ENCODE results near the gene NLK.
A peak's percentile ranks its signal among the peaks of the same experiment; 100 is the strongest.

The NLK gene

DNA sequence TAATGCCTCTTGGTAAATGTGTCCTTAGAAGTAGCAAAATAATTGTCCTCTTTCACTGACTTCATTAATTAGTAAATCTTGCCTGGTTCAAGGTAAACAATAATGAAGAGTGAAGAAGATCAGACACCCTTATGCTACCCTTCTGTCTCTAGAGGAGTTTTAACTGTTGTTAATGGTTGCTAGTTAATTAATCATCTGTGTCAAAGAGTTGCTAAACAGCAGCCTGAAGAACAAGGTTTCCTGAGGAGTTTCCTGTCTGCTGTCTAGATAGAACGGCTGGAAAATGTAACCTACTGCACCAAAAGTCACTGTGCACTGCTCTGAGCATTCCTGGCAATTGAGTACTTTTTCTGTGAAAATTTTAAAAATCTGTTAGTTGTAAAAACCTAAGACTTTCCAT, 131.3 kb downstream of the NLK start:
- no peak for DNase-seq (ENCODE audit: low spot score)
- in situ Hi-C loops (cut with MboI; ENCODE audit: low pct_unique_long_range_greater_than_20kb, low sequenced_read_pairs, unreplicated experiment), result no loop called here
- TF ChIP-seq, protein P1, sequence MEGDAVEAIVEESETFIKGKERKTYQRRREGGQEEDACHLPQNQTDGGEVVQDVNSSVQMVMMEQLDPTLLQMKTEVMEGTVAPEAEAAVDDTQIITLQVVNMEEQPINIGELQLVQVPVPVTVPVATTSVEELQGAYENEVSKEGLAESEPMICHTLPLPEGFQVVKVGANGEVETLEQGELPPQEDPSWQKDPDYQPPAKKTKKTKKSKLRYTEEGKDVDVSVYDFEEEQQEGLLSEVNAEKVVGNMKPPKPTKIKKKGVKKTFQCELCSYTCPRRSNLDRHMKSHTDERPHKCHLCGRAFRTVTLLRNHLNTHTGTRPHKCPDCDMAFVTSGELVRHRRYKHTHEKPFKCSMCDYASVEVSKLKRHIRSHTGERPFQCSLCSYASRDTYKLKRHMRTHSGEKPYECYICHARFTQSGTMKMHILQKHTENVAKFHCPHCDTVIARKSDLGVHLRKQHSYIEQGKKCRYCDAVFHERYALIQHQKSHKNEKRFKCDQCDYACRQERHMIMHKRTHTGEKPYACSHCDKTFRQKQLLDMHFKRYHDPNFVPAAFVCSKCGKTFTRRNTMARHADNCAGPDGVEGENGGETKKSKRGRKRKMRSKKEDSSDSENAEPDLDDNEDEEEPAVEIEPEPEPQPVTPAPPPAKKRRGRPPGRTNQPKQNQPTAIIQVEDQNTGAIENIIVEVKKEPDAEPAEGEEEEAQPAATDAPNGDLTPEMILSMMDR (IDR thresholded peaks at IDR 0.05; ENCODE audit: extremely low read depth, insufficient read depth, missing control alignments), result no peak

DNA sequence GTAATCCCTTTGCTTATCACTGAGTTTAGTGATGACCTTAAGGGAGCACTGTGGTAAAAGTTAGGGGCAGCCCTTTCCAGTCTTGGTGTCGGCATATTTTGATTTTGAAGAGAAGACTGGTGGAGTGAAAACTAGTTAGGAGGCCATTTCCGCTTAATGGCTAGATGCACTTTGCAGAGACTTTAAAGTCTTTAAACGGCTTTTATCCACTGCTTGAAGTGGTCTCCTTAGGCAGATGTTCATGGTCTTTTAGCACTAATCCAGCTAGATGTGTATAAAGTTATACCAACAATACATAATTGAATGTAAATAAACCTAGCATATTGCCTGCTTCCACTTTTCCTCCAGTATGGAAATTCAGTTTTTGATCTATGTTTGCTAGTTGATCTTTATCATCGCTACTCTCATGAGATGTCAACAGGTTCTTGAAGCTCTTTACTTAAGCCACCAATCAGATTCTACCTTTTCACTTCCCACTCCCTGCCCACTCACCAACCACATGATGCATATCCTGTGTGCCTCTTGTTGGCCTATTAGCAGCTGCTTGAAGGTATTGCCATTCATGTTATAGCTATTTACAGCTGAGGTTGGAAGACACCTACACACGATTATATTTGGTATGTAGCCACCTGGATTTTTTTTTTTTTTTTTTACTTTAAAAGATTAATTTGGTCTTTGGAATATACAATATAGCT, 132.0 kb downstream of the NLK start:
- in situ Hi-C loops (cut with MboI; ENCODE audit: low pct_unique_long_range_greater_than_20kb, low sequenced_read_pairs, unreplicated experiment), result no loop called here
- peak; percentile 23 for DNase-seq (ENCODE audit: low spot score)
- TF ChIP-seq, protein P1 (IDR thresholded peaks at IDR 0.05; ENCODE audit: extremely low read depth, insufficient read depth, missing control alignments), result no peak

DNA sequence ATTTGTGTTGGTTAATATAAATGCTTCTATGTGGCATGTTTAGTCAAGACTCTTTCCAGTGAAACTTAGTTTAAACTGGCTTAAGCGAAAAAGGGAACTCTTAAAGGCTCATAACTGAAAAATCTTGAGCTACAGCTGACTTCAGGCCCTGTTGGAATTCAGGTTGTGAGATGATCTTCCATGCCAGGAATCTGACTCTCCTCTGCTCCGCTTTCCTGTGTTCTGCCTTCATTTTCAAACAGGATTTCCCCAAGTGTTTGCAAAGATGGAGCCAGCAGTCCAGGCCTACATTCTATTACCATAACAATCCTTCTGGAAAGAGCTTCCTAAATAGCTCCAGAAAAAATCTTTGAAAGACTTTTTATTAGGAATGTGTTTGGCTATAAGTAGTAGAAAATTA, 134.9 kb downstream of the NLK start:
- in situ Hi-C loops (cut with MboI; ENCODE audit: low pct_unique_long_range_greater_than_20kb, low sequenced_read_pairs, unreplicated experiment), result no loop called here
- no peak for DNase-seq (ENCODE audit: low spot score)
- TF ChIP-seq, protein P1 (IDR thresholded peaks at IDR 0.05; ENCODE audit: extremely low read depth, insufficient read depth, missing control alignments), result no peak

DNA sequence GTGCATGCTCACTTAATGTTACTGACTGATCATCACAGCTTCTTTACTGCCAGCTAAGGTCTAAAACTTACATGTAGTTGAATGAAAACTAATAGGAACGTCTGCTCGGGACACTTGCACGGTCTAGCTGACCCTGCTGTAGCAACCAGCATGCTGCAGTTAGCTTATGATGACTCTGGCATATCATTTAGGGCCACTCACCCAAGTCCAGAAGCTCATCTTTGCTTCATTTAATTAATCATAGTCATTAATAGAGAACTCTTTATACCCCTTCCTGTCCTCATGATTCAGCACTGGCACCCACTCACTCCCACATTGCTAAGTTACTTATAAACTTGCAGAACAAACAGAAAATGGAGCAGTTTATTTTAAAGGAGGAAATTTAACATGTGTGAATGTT, 136.3 kb downstream of the NLK start:
- TF ChIP-seq, protein P1 (IDR thresholded peaks at IDR 0.05; ENCODE audit: extremely low read depth, insufficient read depth, missing control alignments), result no peak
- in situ Hi-C loops (cut with MboI; ENCODE audit: low pct_unique_long_range_greater_than_20kb, low sequenced_read_pairs, unreplicated experiment), result no loop called here
- no peak for DNase-seq (ENCODE audit: low spot score)

DNA sequence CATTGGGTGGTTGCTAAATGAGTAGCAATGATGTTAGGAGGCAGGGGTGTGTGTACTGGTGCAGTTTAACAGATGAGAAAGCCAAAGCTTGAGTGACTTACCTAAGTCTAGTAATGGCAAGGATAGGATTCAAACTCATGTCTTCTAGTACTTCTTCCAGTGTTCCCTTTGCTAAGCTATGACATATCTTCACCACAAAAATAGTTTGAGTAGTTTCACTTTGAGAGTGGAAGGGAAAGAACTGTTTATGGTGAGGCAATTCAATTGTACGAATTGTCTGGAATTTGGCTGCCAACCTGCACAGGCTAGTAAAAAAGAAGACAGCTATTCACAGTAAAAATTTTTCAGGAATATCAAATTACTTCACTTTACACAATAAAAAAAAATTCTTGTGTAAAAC, 138.0 kb downstream of the NLK start:
- TF ChIP-seq, protein P1 (IDR thresholded peaks at IDR 0.05; ENCODE audit: extremely low read depth, insufficient read depth, missing control alignments), result no peak
- peak; percentile 12 for DNase-seq (ENCODE audit: low spot score)
- in situ Hi-C loops (cut with MboI; ENCODE audit: low pct_unique_long_range_greater_than_20kb, low sequenced_read_pairs, unreplicated experiment), result no loop called here

DNA sequence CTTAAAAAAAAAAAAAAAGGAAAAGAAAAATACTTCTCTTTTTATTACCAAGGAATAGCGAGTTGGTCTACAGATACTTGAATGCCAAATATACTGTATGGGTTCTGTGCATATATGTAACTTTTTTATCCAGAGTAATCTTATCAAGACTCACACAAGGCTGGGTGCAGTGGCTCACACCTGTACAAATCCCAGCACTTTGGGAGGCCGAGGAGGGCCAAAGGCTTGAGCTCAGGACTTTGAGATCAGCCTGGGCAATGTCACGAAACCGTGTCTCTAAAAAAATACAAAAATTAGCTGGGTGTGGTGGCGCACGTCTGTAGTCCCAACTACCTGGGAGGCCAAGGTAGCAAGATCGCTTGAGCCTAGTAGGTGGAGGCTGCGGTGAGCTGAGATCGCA, 139.1 kb downstream of the NLK start:
- no peak for DNase-seq (ENCODE audit: low spot score)
- in situ Hi-C loops (cut with MboI; ENCODE audit: low pct_unique_long_range_greater_than_20kb, low sequenced_read_pairs, unreplicated experiment), result no loop called here
- TF ChIP-seq, protein P1 (IDR thresholded peaks at IDR 0.05; ENCODE audit: extremely low read depth, insufficient read depth, missing control alignments), result no peak
